ENCODE results near the gene ZNF90.

- TF ChIP-seq CTCF (conservative IDR thresholded peaks at IDR 0.05 in 1 of 2, IDR thresholded peaks at IDR 0.05 in 1 of 2; ENCODE audit: extremely low read depth in 1 of 2, insufficient read depth in 1 of 2, low read depth in 1 of 2, low read length in 2 of 2) (no peak), EZH2 (IDR thresholded peaks at IDR 0.05; ENCODE audit: borderline replicate concordance, low read length) (no peak)
Measured at GRCh38 chr19:20044663-20045062, 33.1 kb upstream of the ZNF90 start.

Data from mammary epithelial cell (primary cell).